IMR-90 (cell line): ENCODE measurements around the gene CDH12. TPM values are rescaled to one million over a fixed set of nuclear protein-coding genes. Genes with fewer than 3 reads are reported as not detected.

Experiments used
- ATAC-seq: fragments of 200-7000 bp; cut with Tn5 transposase; 2 replicates; pipeline ENCODE4 v1.9.1; 2020; ENCODE audit warnings: low read depth, mild to moderate bottlenecking, moderate library complexity
- BruUV-seq: library from RNA; stranded (reverse); fragments of 400-500 nt; replicated peaks from 2 replicates; lab custom pipeline; 2021; lab: Mats Ljungman, UMichigan
- CTCF ChIA-PET: fragments of 300-600 bp; formaldehyde crosslinking; extraction: SDS; loops from one replicate; lab custom pipeline; 2021; ENCODE audit warnings: antibody characterized with exemption; lab: Yijun Ruan, JAX
- POLR2A ChIA-PET: fragments of 300-600 bp; sonication (Branson Sonifier 250); formaldehyde crosslinking; loops from one replicate; lab custom pipeline; 2022; ENCODE audit warnings: antibody characterized with exemption; ENCODE audit not compliant: unreplicated experiment; lab: Charles Lee
- DNase-seq: peaks from one replicate; pipeline ENCODE4 v3.0.0; 2013
- H2AFZ ChIP-seq: replicated peaks from 2 replicates; pipeline ENCODE3; 2013; ENCODE audit warnings: low read length, mild to moderate bottlenecking; ENCODE audit not compliant: poor library complexity
- H2AK5ac ChIP-seq: 2 replicates; pipeline ENCODE4 v1.6.1; 2013; ENCODE audit warnings: low read depth, low read length, inconsistent platforms
- H2AK9ac ChIP-seq: replicated peaks from 2 replicates; pipeline ENCODE3; 2013; ENCODE audit warnings: mild to moderate bottlenecking, low read depth, low read length, moderate library complexity; ENCODE audit not compliant: poor library complexity
- H2BK120ac ChIP-seq: 2 replicates; pipeline ENCODE4 v1.6.1; 2013; ENCODE audit warnings: low read depth, low read length, inconsistent platforms
- H2BK15ac ChIP-seq: 3 replicates; pipeline ENCODE4 v1.6.1; 2013; ENCODE audit warnings: low read depth, low read length, inconsistent platforms
- H2BK20ac ChIP-seq: 2 replicates; pipeline ENCODE4 v1.6.1; 2013; ENCODE audit warnings: low read depth, mild to moderate bottlenecking, inconsistent platforms, low read length, moderate library complexity
- H2BK5ac ChIP-seq: 2 replicates; pipeline ENCODE4 v1.6.1; 2013; ENCODE audit warnings: mild to moderate bottlenecking, low read depth, low read length, inconsistent platforms; ENCODE audit not compliant: poor library complexity, severe bottlenecking
- H3K14ac ChIP-seq: replicated peaks from 2 replicates; pipeline ENCODE4 v1.6.1; 2013; ENCODE audit warnings: low read depth, low read length, inconsistent platforms
- H3K18ac ChIP-seq: 2 replicates; pipeline ENCODE4 v1.6.1; 2013; ENCODE audit warnings: low read depth, low read length, control low read depth
- H3K23ac ChIP-seq: 2 replicates; pipeline ENCODE4 v1.6.1; 2013; ENCODE audit warnings: low read depth, low read length, inconsistent platforms
- H3K27ac ChIP-seq: 2 replicates; pipeline ENCODE4 v1.5.1; 2013; ENCODE audit warnings: mild to moderate bottlenecking, control low read depth, low read length; ENCODE audit not compliant: insufficient read depth
- H3K27me3 ChIP-seq: 2 replicates; pipeline ENCODE4 v1.6.1; 2013; ENCODE audit warnings: low read length; ENCODE audit not compliant: control insufficient read depth, insufficient read depth
- H3K36me3 ChIP-seq: 2 replicates; pipeline ENCODE4 v1.6.1; 2013; ENCODE audit warnings: low read length, mixed read lengths; ENCODE audit not compliant: control insufficient read depth, insufficient read depth
- H3K4ac ChIP-seq: 2 replicates; pipeline ENCODE4 v1.6.1; 2013; ENCODE audit warnings: low read depth, low read length, inconsistent platforms
- H3K4me1 ChIP-seq: 2 replicates; pipeline ENCODE4 v1.6.1; 2013; ENCODE audit warnings: low read length, mixed read lengths; ENCODE audit not compliant: control insufficient read depth, insufficient read depth
- H3K4me2 ChIP-seq: 2 replicates; pipeline ENCODE4 v1.6.1; 2013; ENCODE audit warnings: low read depth, mild to moderate bottlenecking, control low read depth, low read length, moderate library complexity
- H3K4me3 ChIP-seq: 2 replicates; pipeline ENCODE4 v1.5.1; 2013; ENCODE audit warnings: low read depth, mild to moderate bottlenecking, control low read depth, low read length, moderate library complexity; ENCODE audit not compliant: insufficient read depth
- H3K56ac ChIP-seq: 2 replicates; pipeline ENCODE4 v1.6.1; 2013; ENCODE audit warnings: low read length, inconsistent platforms; ENCODE audit not compliant: insufficient read depth; ENCODE audit errors: extremely low read depth
- H3K79me1 ChIP-seq, 2 experiments: 2 replicates each; pipeline ENCODE4 v1.6.1; 2013; ENCODE audit warnings: low read length in 2 of 2, inconsistent platforms in 1 of 2, low read depth in 1 of 2
- H3K9ac ChIP-seq: 2 replicates; pipeline ENCODE4 v1.6.1; 2013; ENCODE audit warnings: low read depth, low read length, control low read depth
- H3K9me1 ChIP-seq: 2 replicates; pipeline ENCODE4 v1.6.1; 2013; ENCODE audit warnings: low read length, inconsistent platforms; ENCODE audit not compliant: insufficient read depth
- H3K9me3 ChIP-seq: 2 replicates; pipeline ENCODE4 v1.6.1; 2013; ENCODE audit warnings: low read length; ENCODE audit not compliant: control insufficient read depth, insufficient read depth
- H4K20me1 ChIP-seq: 2 replicates; pipeline ENCODE4 v1.6.1; 2013; ENCODE audit warnings: low read length, inconsistent platforms; ENCODE audit not compliant: insufficient read depth
- H4K5ac ChIP-seq: 2 replicates; pipeline ENCODE4 v1.6.1; 2013; ENCODE audit warnings: mild to moderate bottlenecking, low read depth, low read length, control low read depth
- H4K8ac ChIP-seq, 2 experiments: 2 replicates each; pipeline ENCODE4 v1.6.1; 2013; ENCODE audit warnings: low read depth in 2 of 2, low read length in 2 of 2, control low read depth in 1 of 2, inconsistent platforms in 1 of 2
- H4K91ac ChIP-seq: 2 replicates; pipeline ENCODE4 v1.6.1; 2013; ENCODE audit warnings: low read depth, low read length, inconsistent platforms; ENCODE audit not compliant: insufficient read depth
- BHLHE40 ChIP-seq: fragments of 150-350 bp; IDR thresholded peaks from 2 replicates; pipeline ENCODE4 v1.6.1; 2016; ENCODE audit warnings: mild to moderate bottlenecking, low read depth, low read length
- CEBPB ChIP-seq: IDR thresholded peaks from 2 replicates; pipeline ENCODE4 v1.6.1; 2012; ENCODE audit warnings: low read depth, low read length, improper control_type of control experiment
- CHD1 ChIP-seq: IDR thresholded peaks from 2 replicates; pipeline ENCODE4 v1.6.1; 2012; ENCODE audit warnings: low read depth, low read length, improper control_type of control experiment
- ELK1 ChIP-seq: fragments of 150-350 bp; IDR thresholded peaks from 2 replicates; pipeline ENCODE4 v1.6.1; 2016; ENCODE audit warnings: low read depth, mild to moderate bottlenecking, low read length, moderate library complexity, borderline replicate concordance
- MAFK ChIP-seq: IDR thresholded peaks from 2 replicates; pipeline ENCODE4 v1.6.1; 2012; ENCODE audit warnings: low read depth, low read length, improper control_type of control experiment
- MAZ ChIP-seq: IDR thresholded peaks from 2 replicates; pipeline ENCODE4 v1.6.1; 2012; ENCODE audit warnings: low read depth, mild to moderate bottlenecking, low read length, improper control_type of control experiment, moderate library complexity, borderline replicate concordance
- POLR2A ChIP-seq: IDR thresholded peaks from 2 replicates; pipeline ENCODE4 v1.6.1; 2012; ENCODE audit warnings: mild to moderate bottlenecking, low read depth, low read length
- RAD21 ChIP-seq: IDR thresholded peaks from 2 replicates; pipeline ENCODE4 v1.6.1; 2012; ENCODE audit warnings: low read length, improper control_type of control experiment
- RCOR1 ChIP-seq: IDR thresholded peaks from 2 replicates; pipeline ENCODE4 v1.6.1; 2012; ENCODE audit warnings: mild to moderate bottlenecking, low read length, improper control_type of control experiment; ENCODE audit not compliant: insufficient replicate concordance
- SMC3 ChIP-seq: fragments of 150-350 bp; IDR thresholded peaks from 2 replicates; pipeline ENCODE4 v1.6.1; 2016; ENCODE audit warnings: low read depth, mild to moderate bottlenecking, antibody characterized with exemption, low read length, moderate library complexity
- WGBS, 2 experiments: methylation state at CpG; one replicate each; pipeline versions ENCODE4 v1.1.5 to v1.1.7; 2013; ENCODE audit warnings: missing lambda C conversion rate in 2 of 2; ENCODE audit not compliant: insufficient read length in 1 of 2; ENCODE audit errors: extremely low coverage in 2 of 2; 5-methylcytosine and 5-hydroxymethylcytosine counted together
- dilution Hi-C: fragments of 300-500 bp; cut with HindIII; formaldehyde crosslinking; loops from one replicate; pipeline ENCODE4 v1.14.3; 2018; ENCODE audit warnings: low sequenced_read_pairs; ENCODE audit not compliant: unreplicated experiment
- in situ Hi-C: fragments of 300-500 bp; cut with MboI; formaldehyde crosslinking; loops from 3 replicates; pipeline ENCODE4 v1.14.3; 2019; ENCODE audit warnings: low sequenced_read_pairs, inconsistent platforms, mixed read lengths
- intact Hi-C: fragments of 100-400 bp; cut with micrococcal nuclease; formaldehyde crosslinking; loops from 2 replicates; pipeline ENCODE4 v1.10.0; 2022
- polyA plus RNA-seq, 3 experiments: library from polyadenylated mRNA; depleted of rRNA; stranded (reverse); fragments of >200 nt; gene quantifications; 2 replicates each; pipeline ENCODE4 v1.2.3, GENCODE V29; 2012; ENCODE audit warnings: low replicate concordance in 1 of 3
- total RNA-seq: library from RNA; depleted of rRNA; stranded (reverse); fragments of >200 nt; gene quantifications from 2 replicates; pipeline ENCODE4 v1.2.3, GENCODE V29; 2012

CDH12 gene
- total and polyA plus RNA-seq, 2 of the 4 experiments (the other 2 are of a cell fraction) = not detected

- H3K79me1 ChIP-seq = no peaks in the 10 kb centered on the region
- no peak overlapping the region for H4K5ac ChIP-seq
- H3K18ac ChIP-seq = no peak overlapping the region
- no peak overlapping the region for H3K4ac ChIP-seq
- no peak for TF ChIP-seq BHLHE40
- no peak for TF ChIP-seq SMC3
- no peak for TF ChIP-seq POLR2A
- no peak for TF ChIP-seq MAFK
- no peak for TF ChIP-seq ELK1
- no peak for TF ChIP-seq MAZ
- TF ChIP-seq CHD1 = no peak
- no peak for TF ChIP-seq CEBPB
- TF ChIP-seq RAD21 = no peak
- no peak for TF ChIP-seq RCOR1
- H4K91ac ChIP-seq = no peak overlapping the region
- H3K9me3 ChIP-seq = no peaks in the 10 kb centered on the region
- H4K8ac ChIP-seq = no peak overlapping the region
- H2BK5ac ChIP-seq = no peak overlapping the region
- no peaks in the 10 kb centered on the region for H3K4me1 ChIP-seq
- ChIA-PET POLR2A (no interaction called here), CTCF (no interaction called here)
- ATAC-seq (no peak), DNase-seq (no peak)
- no peak overlapping the region for H3K9ac ChIP-seq
- in situ Hi-C loops = no loop called here
- H4K20me1 ChIP-seq = no peaks in the 10 kb centered on the region
- no peak overlapping the region for H3K56ac ChIP-seq
- dilution Hi-C loops = no loop called here
- no peak overlapping the region for H2BK120ac ChIP-seq
- no peak overlapping the region for H3K14ac ChIP-seq
- intact Hi-C loops = no loop called here
- BruUV-seq = no TSS peak
- no peaks in the 10 kb centered on the region for H3K27me3 ChIP-seq
- H2AK5ac ChIP-seq = no peak overlapping the region
- no CpG with 5 or more reads among the region's 4 CpGs for WGBS, 2 experiments
- H2BK15ac ChIP-seq = no peak overlapping the region
- no peak overlapping the region for H3K27ac ChIP-seq
- H2AK9ac ChIP-seq = no peak overlapping the region
- no peak overlapping the region for H2BK20ac ChIP-seq
- H3K36me3 ChIP-seq = no peaks in the 10 kb centered on the region
- no peak overlapping the region for H3K23ac ChIP-seq
- H3K4me3 ChIP-seq = no peak overlapping the region
- H3K9me1 ChIP-seq = no peaks in the 10 kb centered on the region
- H3K4me2 ChIP-seq = no peak overlapping the region
- no peak overlapping the region for H2AFZ ChIP-seq
Measured at GRCh38 chr5:22250528-22250927, 602.6 kb downstream of the CDH12 start.
